Body of pancreas (tissue), 4 donors: ENCODE data around the gene FKBP2.

Experiments used
- POLR2A ChIP-seq, 3 donors: fragments of 450-650 bp; IDR thresholded peaks; one replicate each; pipeline ENCODE4 v1.6.1; 2016; ENCODE audit warnings: antibody characterized with exemption in 3 of 3, mild to moderate bottlenecking in 2 of 3
- TF ChIP-seq, protein P1 (sequence below), 7 experiments: fragments of 450-650 bp in 4 of 7; fragments of 200-600 bp in 3 of 7; sonication (generic) in 3 of 7; IDR thresholded peaks; one replicate each; pipeline ENCODE4 v1.5.1; 2016 to 2019; ENCODE audit warnings: antibody characterized with exemption in 7 of 7

- TF ChIP-seq, protein P1, sequence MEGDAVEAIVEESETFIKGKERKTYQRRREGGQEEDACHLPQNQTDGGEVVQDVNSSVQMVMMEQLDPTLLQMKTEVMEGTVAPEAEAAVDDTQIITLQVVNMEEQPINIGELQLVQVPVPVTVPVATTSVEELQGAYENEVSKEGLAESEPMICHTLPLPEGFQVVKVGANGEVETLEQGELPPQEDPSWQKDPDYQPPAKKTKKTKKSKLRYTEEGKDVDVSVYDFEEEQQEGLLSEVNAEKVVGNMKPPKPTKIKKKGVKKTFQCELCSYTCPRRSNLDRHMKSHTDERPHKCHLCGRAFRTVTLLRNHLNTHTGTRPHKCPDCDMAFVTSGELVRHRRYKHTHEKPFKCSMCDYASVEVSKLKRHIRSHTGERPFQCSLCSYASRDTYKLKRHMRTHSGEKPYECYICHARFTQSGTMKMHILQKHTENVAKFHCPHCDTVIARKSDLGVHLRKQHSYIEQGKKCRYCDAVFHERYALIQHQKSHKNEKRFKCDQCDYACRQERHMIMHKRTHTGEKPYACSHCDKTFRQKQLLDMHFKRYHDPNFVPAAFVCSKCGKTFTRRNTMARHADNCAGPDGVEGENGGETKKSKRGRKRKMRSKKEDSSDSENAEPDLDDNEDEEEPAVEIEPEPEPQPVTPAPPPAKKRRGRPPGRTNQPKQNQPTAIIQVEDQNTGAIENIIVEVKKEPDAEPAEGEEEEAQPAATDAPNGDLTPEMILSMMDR (IDR thresholded peaks at IDR 0.05) = no peak
- TF ChIP-seq POLR2A (IDR thresholded peaks at IDR 0.05) = no peak
Measured at GRCh38 chr11:64223001-64223651, 17.8 kb upstream of the FKBP2 start.
